GM12875 (cell line): ENCODE measurements around the gene NEURL3.

Source experiments
- H3K4me3 ChIP-seq: one replicate; pipeline ENCODE4 v1.5.1; 2011; ENCODE audit warnings: low read depth, low read length, control low read depth
- TF ChIP-seq, protein P1 (sequence below): IDR thresholded peaks from 2 replicates; pipeline ENCODE4 v1.5.1; 2011; ENCODE audit warnings: low read depth, mild to moderate bottlenecking, control low read depth, inconsistent platforms, low read length, moderate library complexity, borderline replicate concordance; ENCODE audit not compliant: insufficient read depth

The NEURL3 gene

DNA sequence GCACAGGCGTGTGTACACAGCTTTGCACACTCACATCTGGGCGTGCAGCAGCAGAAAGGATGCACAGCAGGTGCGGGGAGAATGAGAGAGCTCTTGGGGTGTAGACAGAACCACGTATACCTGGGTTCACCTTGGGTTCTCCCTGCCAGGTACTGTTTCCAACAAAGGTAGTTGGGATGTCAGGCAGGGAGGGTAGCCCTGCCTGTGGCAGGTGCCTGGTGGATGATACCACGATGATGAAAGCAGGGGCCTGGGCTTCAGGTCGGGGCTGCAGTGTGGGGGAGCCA lies 24.9 kb upstream of the NEURL3 start:
- TF ChIP-seq, protein P1, sequence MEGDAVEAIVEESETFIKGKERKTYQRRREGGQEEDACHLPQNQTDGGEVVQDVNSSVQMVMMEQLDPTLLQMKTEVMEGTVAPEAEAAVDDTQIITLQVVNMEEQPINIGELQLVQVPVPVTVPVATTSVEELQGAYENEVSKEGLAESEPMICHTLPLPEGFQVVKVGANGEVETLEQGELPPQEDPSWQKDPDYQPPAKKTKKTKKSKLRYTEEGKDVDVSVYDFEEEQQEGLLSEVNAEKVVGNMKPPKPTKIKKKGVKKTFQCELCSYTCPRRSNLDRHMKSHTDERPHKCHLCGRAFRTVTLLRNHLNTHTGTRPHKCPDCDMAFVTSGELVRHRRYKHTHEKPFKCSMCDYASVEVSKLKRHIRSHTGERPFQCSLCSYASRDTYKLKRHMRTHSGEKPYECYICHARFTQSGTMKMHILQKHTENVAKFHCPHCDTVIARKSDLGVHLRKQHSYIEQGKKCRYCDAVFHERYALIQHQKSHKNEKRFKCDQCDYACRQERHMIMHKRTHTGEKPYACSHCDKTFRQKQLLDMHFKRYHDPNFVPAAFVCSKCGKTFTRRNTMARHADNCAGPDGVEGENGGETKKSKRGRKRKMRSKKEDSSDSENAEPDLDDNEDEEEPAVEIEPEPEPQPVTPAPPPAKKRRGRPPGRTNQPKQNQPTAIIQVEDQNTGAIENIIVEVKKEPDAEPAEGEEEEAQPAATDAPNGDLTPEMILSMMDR: no peak

DNA sequence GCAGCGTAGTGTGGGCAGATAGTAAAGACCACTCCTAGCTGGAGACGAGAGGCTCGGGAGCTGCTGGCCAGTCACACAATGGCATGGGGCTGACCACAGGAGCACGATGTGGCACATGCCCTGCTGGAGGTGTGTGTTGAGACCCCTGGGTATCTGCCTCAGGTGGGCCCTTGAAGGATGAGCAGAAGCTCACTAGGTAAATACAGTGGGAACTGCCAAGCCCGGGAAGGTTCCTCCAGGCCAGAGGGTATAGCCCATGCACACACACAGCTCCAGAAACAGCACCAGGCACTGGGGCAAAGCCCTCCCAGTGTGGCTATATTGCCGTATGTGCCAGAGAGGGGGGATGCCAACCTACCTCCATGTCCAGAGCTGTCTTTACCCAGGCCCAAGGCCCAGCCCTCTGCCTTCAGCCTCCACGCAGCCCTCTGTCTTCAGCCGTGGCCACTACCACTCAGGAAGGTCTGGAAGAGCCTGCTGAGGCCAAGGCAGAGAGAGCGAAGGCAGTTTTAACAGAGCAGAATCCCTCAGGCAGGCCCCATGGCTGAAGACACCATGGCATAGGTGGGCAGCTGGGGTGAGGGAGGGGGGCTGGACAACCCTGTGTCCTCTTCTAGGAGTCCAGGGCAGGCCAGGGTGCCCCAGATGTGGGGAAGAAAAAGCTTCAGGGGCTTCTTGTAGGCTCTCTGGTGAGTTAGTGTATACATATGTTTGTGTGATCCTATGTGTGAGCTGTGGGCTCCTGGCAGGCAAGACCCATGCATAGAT lies 24.4 kb upstream of the NEURL3 start:
- H3K4me3 ChIP-seq: no peak overlapping the region
- TF ChIP-seq, protein P1: no peak

More for the DNA sequence above, 24.9 kb upstream of the NEURL3 start:
- H3K4me3 ChIP-seq: no peak overlapping the region

DNA sequence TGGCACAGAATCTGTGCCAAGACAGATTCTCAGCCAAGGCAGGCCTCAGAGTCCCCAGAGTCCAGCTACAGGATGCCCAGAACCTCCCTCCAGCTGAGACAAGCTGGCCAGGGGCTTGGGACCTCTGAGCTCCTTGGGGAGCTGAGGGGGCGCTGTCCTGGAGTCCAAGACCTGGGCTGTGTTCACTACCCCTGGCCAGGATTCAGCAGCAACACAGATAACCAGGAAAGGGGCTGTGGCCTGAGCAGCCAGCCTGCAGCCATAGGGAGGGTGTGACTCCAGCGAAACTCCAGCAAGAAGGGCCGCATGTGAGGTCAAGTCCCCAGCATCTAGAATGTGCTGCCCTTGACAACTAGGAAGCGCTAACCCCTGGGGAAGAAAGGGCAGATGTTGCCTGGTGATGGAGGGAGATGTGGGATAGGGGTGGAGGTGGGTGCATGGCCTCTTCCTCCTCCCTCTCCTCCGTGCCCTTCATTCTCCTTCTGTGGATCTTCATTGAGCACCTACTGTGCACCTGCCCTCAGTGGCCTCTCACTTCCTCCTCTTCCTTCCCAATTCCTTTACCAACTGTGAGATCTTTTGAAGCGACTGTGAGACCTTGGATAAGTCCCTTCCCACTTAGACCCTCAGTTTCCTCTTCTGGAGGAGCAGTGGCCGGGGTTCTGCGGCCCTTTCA lies 23.7 kb upstream of the NEURL3 start:
- TF ChIP-seq, protein P1: no peak

DNA sequence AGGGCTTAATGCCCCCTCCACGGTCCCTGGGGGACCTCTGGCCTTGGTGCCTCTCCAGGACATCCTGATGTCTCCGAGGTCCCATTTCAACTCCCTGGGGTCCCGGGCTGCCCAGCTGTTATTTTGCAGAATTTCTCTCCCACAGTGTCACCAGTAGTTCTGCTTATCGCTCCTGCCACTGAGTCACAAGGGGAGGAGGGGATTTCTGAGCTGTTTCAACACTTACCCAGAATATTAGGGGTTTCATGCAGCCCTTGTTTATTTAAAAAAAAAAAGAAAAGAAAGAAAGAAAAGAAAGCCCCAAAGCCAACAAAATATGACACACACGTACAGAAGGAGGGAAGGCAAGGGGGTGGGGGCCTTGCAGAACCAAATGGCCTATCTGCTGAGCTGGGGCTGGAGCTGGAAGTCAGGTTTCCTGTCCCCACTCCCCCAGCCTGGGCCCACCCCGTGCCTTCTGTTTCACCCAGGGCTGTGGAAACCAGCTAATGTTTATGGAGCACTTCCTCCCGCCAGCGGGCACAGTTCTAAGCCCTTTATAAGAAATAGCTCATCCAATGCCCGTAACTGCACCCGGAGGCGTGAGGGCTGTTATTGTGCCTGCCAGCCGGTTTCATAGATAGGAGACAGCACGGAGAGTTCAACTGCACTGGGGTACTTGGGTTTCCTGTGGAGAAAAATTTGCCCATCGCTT lies 23.0 kb upstream of the NEURL3 start:
- no peak overlapping the region for H3K4me3 ChIP-seq
- TF ChIP-seq, protein P1: no peak

More for the DNA sequence above, 23.7 kb upstream of the NEURL3 start:
- H3K4me3 ChIP-seq: no peak overlapping the region

DNA sequence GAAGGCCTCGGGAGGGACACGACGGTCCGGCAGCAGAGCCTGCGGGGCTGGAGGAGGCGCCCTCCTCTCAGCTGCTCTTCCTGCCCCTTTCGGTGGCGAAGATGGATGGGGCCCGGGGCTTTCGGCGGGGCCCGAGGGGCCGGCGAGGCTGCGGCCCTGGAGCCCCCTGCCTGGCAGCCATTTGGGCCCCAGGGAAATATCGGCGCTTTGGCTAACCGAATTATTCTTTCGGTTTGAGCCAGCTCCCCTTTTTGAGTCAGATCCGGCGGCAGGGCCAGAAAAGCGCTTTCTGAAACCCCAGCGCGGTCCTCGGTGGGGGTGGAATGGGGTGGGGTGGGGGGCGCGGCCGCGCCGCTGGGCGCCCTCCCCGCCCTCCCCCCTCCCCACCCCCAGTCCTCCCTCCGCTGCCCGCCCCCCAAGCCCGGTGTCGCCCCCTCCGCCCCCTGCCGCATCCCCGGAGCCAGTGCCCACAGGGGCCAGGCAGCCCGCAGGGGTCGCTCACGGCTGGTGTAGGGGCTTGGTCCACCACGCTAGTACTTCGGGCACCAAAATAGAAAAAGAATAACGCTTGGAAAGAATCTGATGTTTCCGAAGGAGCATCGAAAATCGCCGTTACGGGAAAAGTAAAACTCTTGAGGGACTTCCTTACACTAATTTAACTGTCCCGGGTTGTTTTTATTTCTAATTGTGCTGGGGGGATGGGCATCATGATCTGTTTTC lies 22.3 kb upstream of the NEURL3 start:
- TF ChIP-seq, protein P1: peak; percentile 29; the same call in 1 of the 2 replicates
- peak overlapping the region; percentile 42 for H3K4me3 ChIP-seq

DNA sequence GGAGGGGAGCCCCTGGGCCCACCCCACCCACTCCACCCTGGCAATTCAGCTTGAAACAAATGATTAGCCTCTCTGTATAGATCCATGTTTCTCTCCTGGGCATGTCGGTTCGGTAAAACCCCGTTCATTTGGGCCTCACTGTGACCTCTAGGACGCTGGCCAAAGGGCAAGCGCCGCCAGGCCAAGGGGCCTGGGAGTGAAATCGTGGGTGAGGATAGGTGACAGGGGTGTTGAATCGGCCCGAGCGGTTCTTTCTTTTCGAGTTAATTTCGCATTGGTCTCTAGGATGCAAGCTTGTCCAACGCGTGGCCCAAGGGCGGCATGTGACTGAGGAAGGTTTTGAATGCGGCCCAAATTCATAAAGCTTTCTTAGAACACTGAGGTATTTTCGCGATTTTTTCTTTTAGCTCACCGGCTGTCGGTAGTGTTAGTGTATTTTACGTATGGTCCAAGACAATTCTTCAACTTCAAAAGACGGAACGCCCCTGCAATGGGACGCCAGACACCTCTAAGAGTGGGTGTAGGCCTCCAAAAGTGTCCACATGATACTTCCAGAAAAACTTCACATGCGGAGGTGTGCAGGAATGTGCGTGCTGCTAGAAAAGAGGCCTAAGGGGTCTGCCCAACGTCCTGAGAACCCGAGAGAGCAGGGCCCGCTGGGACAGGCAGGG lies 21.6 kb upstream of the NEURL3 start:
- TF ChIP-seq, protein P1: no peak
- H3K4me3 ChIP-seq: peak overlapping the region; percentile 42
